H9 (cell line): ENCODE results near the gene VPS51. TPM values are rescaled to one million over a fixed set of nuclear protein-coding genes. Genes with fewer than 3 reads are reported as not detected.

Source experiments
- DNase-seq: peaks from one replicate; pipeline ENCODE4 v3.0.0-alpha.2; 2017
- H2AFZ ChIP-seq: one replicate; pipeline ENCODE4 v1.6.1; 2013; ENCODE audit warnings: mild to moderate bottlenecking, low read length, control low read depth, moderate library complexity
- H2AK5ac ChIP-seq: 2 replicates; pipeline ENCODE4 v1.6.1; 2013; ENCODE audit warnings: low read length, control low read depth, mixed read lengths; ENCODE audit not compliant: insufficient read length
- H2BK120ac ChIP-seq: one replicate; pipeline ENCODE4 v1.6.1; 2013; ENCODE audit warnings: low read depth, mild to moderate bottlenecking, low read length, control low read depth, inconsistent platforms; ENCODE audit not compliant: poor library complexity, severe bottlenecking
- H2BK12ac ChIP-seq: 2 replicates; pipeline ENCODE4 v1.6.1; 2013; ENCODE audit warnings: low read length, control low read depth, mixed read lengths, low read depth; ENCODE audit not compliant: insufficient read length
- H2BK15ac ChIP-seq: 2 replicates; pipeline ENCODE4 v1.6.1; 2013; ENCODE audit warnings: low read depth, low read length, control low read depth
- H2BK20ac ChIP-seq: one replicate; pipeline ENCODE4 v1.6.1; 2013; ENCODE audit warnings: low read depth, mild to moderate bottlenecking, low read length, control low read depth, inconsistent platforms; ENCODE audit not compliant: poor library complexity, severe bottlenecking
- H2BK5ac ChIP-seq: 2 replicates; pipeline ENCODE4 v1.6.1; 2013; ENCODE audit warnings: low read length, control low read depth, mixed read lengths; ENCODE audit not compliant: insufficient read length
- H3K14ac ChIP-seq: 2 replicates; pipeline ENCODE4 v1.6.1; 2013; ENCODE audit warnings: low read length, control low read depth; ENCODE audit not compliant: insufficient read depth
- H3K18ac ChIP-seq: 2 replicates; pipeline ENCODE4 v1.6.1; 2013; ENCODE audit warnings: low read depth, mild to moderate bottlenecking, mixed read lengths, low read length, control low read depth; ENCODE audit not compliant: insufficient read length
- H3K23ac ChIP-seq: 2 replicates; pipeline ENCODE4 v1.6.1; 2013; ENCODE audit warnings: low read length, control low read depth, mixed read lengths, low read depth; ENCODE audit not compliant: insufficient read length
- H3K23me2 ChIP-seq: 2 replicates; pipeline ENCODE4 v1.6.1; 2013; ENCODE audit warnings: low read depth, mild to moderate bottlenecking, mixed read lengths, low read length, control low read depth; ENCODE audit not compliant: insufficient read length, poor library complexity, severe bottlenecking
- H3K27ac ChIP-seq: 2 replicates; pipeline ENCODE4 v1.5.1; 2013; ENCODE audit warnings: low read length, control low read depth, mixed read lengths, low read depth; ENCODE audit not compliant: insufficient read length
- H3K27me3 ChIP-seq: 2 replicates; pipeline ENCODE4 v1.6.1; 2013; ENCODE audit warnings: low read length, control low read depth, inconsistent platforms; ENCODE audit not compliant: insufficient read depth
- H3K4ac ChIP-seq: 2 replicates; pipeline ENCODE4 v1.6.1; 2013; ENCODE audit warnings: low read depth, mild to moderate bottlenecking, control low read depth, inconsistent platforms, low read length, moderate library complexity
- H3K4me1 ChIP-seq: 2 replicates; pipeline ENCODE4 v1.6.1; 2013; ENCODE audit warnings: low read length, control low read depth, inconsistent platforms; ENCODE audit not compliant: insufficient read depth
- H3K4me2 ChIP-seq: 2 replicates; pipeline ENCODE4 v1.6.1; 2013; ENCODE audit warnings: low read length, control low read depth, mixed read lengths; ENCODE audit not compliant: insufficient read length, insufficient read depth
- H3K56ac ChIP-seq: 2 replicates; pipeline ENCODE4 v1.6.1; 2013; ENCODE audit warnings: low read depth, mild to moderate bottlenecking, mixed read lengths, low read length, control low read depth; ENCODE audit not compliant: insufficient read length
- H3K79me1 ChIP-seq: 2 replicates; pipeline ENCODE4 v1.6.1; 2013; ENCODE audit warnings: low read depth, mild to moderate bottlenecking, moderate library complexity, low read length, control low read depth, inconsistent platforms; ENCODE audit not compliant: insufficient read depth, poor library complexity, severe bottlenecking
- H3K79me2 ChIP-seq: 2 replicates; pipeline ENCODE4 v1.6.1; 2013; ENCODE audit warnings: low read length, control low read depth, inconsistent platforms; ENCODE audit not compliant: insufficient read depth
- H3K9ac ChIP-seq: 2 replicates; pipeline ENCODE4 v1.6.1; 2013; ENCODE audit warnings: low read length, control low read depth, mixed read lengths; ENCODE audit not compliant: insufficient read length; ENCODE audit errors: extremely low read depth
- H3K9me3 ChIP-seq: one replicate; pipeline ENCODE4 v1.6.1; 2013; ENCODE audit warnings: low read depth, low read length, inconsistent platforms; ENCODE audit not compliant: control insufficient read depth
- H3T11ph ChIP-seq: one replicate; pipeline ENCODE4 v1.6.1; 2013; ENCODE audit warnings: mild to moderate bottlenecking, low read length, control low read depth, inconsistent platforms
- H4K20me1 ChIP-seq: one replicate; pipeline ENCODE4 v1.6.1; 2013; ENCODE audit not compliant: control insufficient read depth, insufficient read length, insufficient read depth
- H4K5ac ChIP-seq: 2 replicates; pipeline ENCODE4 v1.6.1; 2013; ENCODE audit warnings: low read depth, mild to moderate bottlenecking, mixed read lengths, low read length, control low read depth; ENCODE audit not compliant: insufficient read length
- H4K8ac ChIP-seq: replicated peaks from 2 replicates; pipeline ENCODE4 v1.6.1; 2013; ENCODE audit warnings: low read length, control low read depth, mixed read lengths, low read depth; ENCODE audit not compliant: insufficient read length
- H4K91ac ChIP-seq: 2 replicates; pipeline ENCODE4 v1.6.1; 2013; ENCODE audit warnings: low read depth, mild to moderate bottlenecking, moderate library complexity, mixed read lengths, low read length, control low read depth; ENCODE audit not compliant: insufficient read length
- H3K27ac Mint-ChIP-seq, 3 experiments: 2 replicates in 2 of 3; 3 replicates in 1 of 3; pipeline ENCODE4 v1.8.0; 2020 to 2021; ENCODE audit warnings: mixed read lengths in 3 of 3, mild to moderate bottlenecking in 1 of 3, moderate library complexity in 1 of 3
- H3K27me3 Mint-ChIP-seq: 2 replicates; pipeline ENCODE4 v1.8.0; 2021; ENCODE audit warnings: low read depth, mild to moderate bottlenecking, moderate library complexity, mixed read lengths
- H3K36me3 Mint-ChIP-seq, 3 experiments: 2 replicates in 2 of 3; 3 replicates in 1 of 3; pipeline ENCODE4 v1.8.0; 2020 to 2021; ENCODE audit warnings: low read depth in 3 of 3, mixed read lengths in 3 of 3; ENCODE audit not compliant: insufficient read depth in 1 of 3
- H3K4me1 Mint-ChIP-seq, 2 experiments: 2 replicates each; pipeline ENCODE4 v1.8.0; 2020; ENCODE audit warnings: mixed read lengths in 2 of 2
- H3K4me3 Mint-ChIP-seq, 2 experiments: 2 replicates in 1 of 2; 3 replicates in 1 of 2; pipeline ENCODE4 v1.8.0; 2020 to 2021; ENCODE audit warnings: mild to moderate bottlenecking in 2 of 2, mixed read lengths in 2 of 2, moderate library complexity in 1 of 2
- H3K9me3 Mint-ChIP-seq, 2 experiments: 2 replicates in 1 of 2; 3 replicates in 1 of 2; pipeline ENCODE4 v1.8.0; 2020; ENCODE audit warnings: mild to moderate bottlenecking in 2 of 2, mixed read lengths in 2 of 2, moderate library complexity in 1 of 2
- CTCF ChIP-seq: fragments of 200-600 bp; sonication (generic); conservative IDR thresholded peaks from 3 replicates; pipeline ENCODE4 v1.8.0; 2021; ENCODE audit warnings: antibody characterized with exemption, mild to moderate bottlenecking
- WGBS: extraction: QIAGEN DNeasy Blood & Tissue Kit; methylation state at CpG from one replicate; pipeline ENCODE4 v1.1.7; 2013; ENCODE audit warnings: missing lambda C conversion rate, low lambda C conversion rate, mixed read lengths; ENCODE audit not compliant: insufficient read length; ENCODE audit errors: extremely low coverage; 5-methylcytosine and 5-hydroxymethylcytosine counted together
- total RNA-seq: library from RNA; stranded (reverse); gene quantifications from 2 replicates; pipeline ENCODE4 v1.2.1, GENCODE V29; 2021

The VPS51 gene
- total RNA-seq, 1 experiment from 2014 or later: 94.7 TPM

DNA sequence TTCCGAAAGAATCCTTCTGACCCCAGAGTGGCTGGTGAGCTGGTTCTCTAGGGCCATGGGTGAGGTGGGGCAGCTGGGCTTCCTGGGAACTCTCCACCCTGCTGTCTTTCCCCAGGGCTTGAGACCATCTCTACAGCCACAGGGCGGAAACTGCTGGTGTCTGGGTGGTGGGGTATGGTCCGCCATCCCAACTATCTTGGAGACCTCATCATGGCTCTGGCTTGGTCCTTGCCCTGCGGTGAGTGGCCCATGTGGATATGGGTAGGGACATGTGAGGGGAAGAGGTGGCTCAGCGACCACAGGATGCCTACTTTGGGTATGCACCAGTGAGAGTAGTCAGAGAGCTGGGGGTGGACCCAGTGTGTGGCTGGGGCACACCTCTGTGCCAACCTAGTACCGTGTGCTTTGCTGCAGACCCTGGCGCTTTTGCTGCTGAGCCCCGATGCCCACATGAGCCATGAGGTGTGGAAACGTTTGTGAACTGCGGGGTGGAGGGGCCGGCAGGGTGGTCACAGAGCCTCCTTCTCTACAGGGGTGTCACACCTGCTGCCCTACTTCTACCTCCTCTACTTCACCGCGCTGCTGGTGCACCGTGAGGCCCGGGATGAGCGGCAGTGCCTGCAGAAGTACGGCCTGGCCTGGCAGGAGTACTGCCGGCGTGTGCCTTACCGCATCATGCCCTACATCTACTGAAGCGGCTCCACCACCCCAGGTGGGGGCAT lies 19.5 kb downstream of the VPS51 start:
- Histone ChIP-seq H3K9me3 (no peaks in the 10 kb centered on the region), H3T11ph (no peak overlapping the region), H3K56ac (no peak overlapping the region), H2AK5ac (no peak overlapping the region), H3K23me2 (peaks cover 18% of the 10 kb centered on the region), H2BK120ac (no peak overlapping the region), H4K20me1 (no peaks in the 10 kb centered on the region), H2BK5ac (no peak overlapping the region), H3K79me1 (no peaks in the 10 kb centered on the region), H2BK15ac (no peak overlapping the region), H3K18ac (no peak overlapping the region), H3K27me3 (no peaks in the 10 kb centered on the region), H2AFZ (no peak overlapping the region), H3K27ac (no peak overlapping the region), H2BK20ac (no peak overlapping the region), H4K8ac (no peak overlapping the region), H4K5ac (no peak overlapping the region), H2BK12ac (no peak overlapping the region), H3K4ac (no peak overlapping the region), H4K91ac (no peak overlapping the region), H3K4me2 (no peak overlapping the region), H3K14ac (no peak overlapping the region), H3K23ac (no peak overlapping the region), H3K4me1 (no peaks in the 10 kb centered on the region), H3K79me2 (no peaks in the 10 kb centered on the region), H3K9ac (no peak overlapping the region)
- Mint-ChIP-seq H3K9me3 (no peaks in the 10 kb centered on the region), H3K27ac (peak overlapping the region in 1 of 3 experiments; percentile 61; a peak in 1 of 7 replicates), H3K4me1 (peaks cover 17 to 24% of the 10 kb centered on the region in 2 experiments), H3K36me3 (peaks cover 15 to 51% (median 49%) of the 10 kb centered on the region in 3 experiments), H3K4me3 (peak overlapping the region; percentile 84 to 89), H3K27me3 (peaks cover 1% of the 10 kb centered on the region; the same call in 1 of the 2 replicates)
- DNase-seq: peak; percentile 27
- no CpG with 5 or more reads among the region's 21 CpGs for WGBS
- no peak for TF ChIP-seq CTCF
